SU-DHL-6 (cell line): Measurements from ENCODE around the gene GLI2.

Source experiments
- H2AFZ ChIP-seq: fragments of 200-600 bp; sonication (generic); 2 replicates; pipeline ENCODE4 v1.6.1; 2014; ENCODE audit warnings: low read depth, mild to moderate bottlenecking, moderate library complexity, mixed read lengths, antibody characterized with exemption, low read length; ENCODE audit not compliant: severe bottlenecking
- H3F3A ChIP-seq: fragments of 200-600 bp; shearing (Covaris generic); 2 replicates; pipeline ENCODE4 v1.6.0; 2016; ENCODE audit warnings: antibody characterized with exemption, mild to moderate bottlenecking; ENCODE audit not compliant: insufficient read depth
- H3K27ac ChIP-seq: fragments of 200-600 bp; sonication (generic); 2 replicates; pipeline ENCODE4 v1.5.1; 2016; ENCODE audit warnings: low read depth, mild to moderate bottlenecking, low read length, moderate library complexity, mixed read lengths
- H3K27me3 ChIP-seq: fragments of 200-600 bp; sonication (generic), shearing (Covaris generic); 2 replicates; pipeline ENCODE4 v1.6.0; 2014; ENCODE audit warnings: mild to moderate bottlenecking, low read length
- H3K36me3 ChIP-seq: fragments of 200-600 bp; sonication (generic); 2 replicates; pipeline ENCODE4 v1.6.1; 2014; ENCODE audit warnings: mild to moderate bottlenecking, low read length, mixed read lengths
- H3K4me2 ChIP-seq: fragments of 300-600, 200-600 bp; shearing (Covaris generic), sonication (generic); 2 replicates; pipeline ENCODE4 v1.6.0; 2014; ENCODE audit warnings: low read length, low read depth, mild to moderate bottlenecking; ENCODE audit not compliant: poor library complexity, severe bottlenecking
- H3K4me3 ChIP-seq: fragments of 200-600 bp; sonication (generic); 2 replicates; pipeline ENCODE4 v1.5.1; 2014; ENCODE audit warnings: antibody characterized with exemption, low read length, mild to moderate bottlenecking, mixed read lengths; ENCODE audit not compliant: insufficient read depth, poor library complexity, severe bottlenecking
- H3K79me2 ChIP-seq: fragments of 200-600 bp; sonication (generic); 2 replicates; pipeline ENCODE4 v1.6.1; 2014; ENCODE audit warnings: mild to moderate bottlenecking, low read length, moderate library complexity; ENCODE audit not compliant: insufficient read depth
- H3K9ac ChIP-seq: fragments of 200-600 bp; sonication (generic); 2 replicates; pipeline ENCODE4 v1.7.0; 2014; ENCODE audit warnings: mild to moderate bottlenecking, low read length
- H3K9me2 ChIP-seq: fragments of 200-600 bp; sonication (generic); replicated peaks from 2 replicates; pipeline ENCODE4 v1.6.1; 2014; ENCODE audit warnings: low read length; ENCODE audit not compliant: insufficient read depth
- H3K9me3 ChIP-seq: fragments of 200-600 bp; sonication (generic); 2 replicates; pipeline ENCODE4 v1.6.1; 2014; ENCODE audit warnings: low read length, mixed read lengths; ENCODE audit not compliant: insufficient read depth
- H4K20me1 ChIP-seq: fragments of 200-600 bp; sonication (generic); 2 replicates; pipeline ENCODE4 v1.6.1; 2014; ENCODE audit warnings: low read depth, mild to moderate bottlenecking, antibody characterized with exemption, low read length, moderate library complexity, mixed read lengths
- CTCF ChIP-seq: fragments of 200-600 bp; sonication (generic); IDR thresholded peaks from one replicate; pipeline ENCODE4 v1.5.1; 2017; ENCODE audit warnings: antibody characterized with exemption, mild to moderate bottlenecking, low read length, moderate library complexity; ENCODE audit not compliant: insufficient read depth, poor library complexity, severe bottlenecking
- EZH2phosphoT487 ChIP-seq: fragments of 200-600 bp; sonication (generic), shearing (Covaris generic); conservative IDR thresholded peaks from 2 replicates; pipeline ENCODE4 v1.6.1; 2018; ENCODE audit warnings: mild to moderate bottlenecking, antibody characterized with exemption, low read length, moderate library complexity, mixed read lengths

The GLI2 gene

GRCh38 chr2:120690521-120690920, 45.1 kb upstream of the GLI2 start:
- H3K27me3 ChIP-seq = no peaks in the 10 kb centered on the region

GRCh38 chr2:120691410-120691809, 44.3 kb upstream of the GLI2 start:
- H3K9me3 ChIP-seq = no peaks in the 10 kb centered on the region
- H2AFZ ChIP-seq = no peak overlapping the region
- H3K36me3 ChIP-seq = no peaks in the 10 kb centered on the region
- no peaks in the 10 kb centered on the region for H3K9me2 ChIP-seq
- no peak overlapping the region for H3K4me3 ChIP-seq
- TF ChIP-seq EZH2phosphoT487 (no peak), CTCF (no peak)
- no peaks in the 10 kb centered on the region for H3K27me3 ChIP-seq
- no peaks in the 10 kb centered on the region for H3F3A ChIP-seq
- H3K9ac ChIP-seq = no peak overlapping the region
- H3K79me2 ChIP-seq = no peaks in the 10 kb centered on the region
- H3K27ac ChIP-seq = no peak overlapping the region
- H3K4me2 ChIP-seq = no peak overlapping the region
- no peaks in the 10 kb centered on the region for H4K20me1 ChIP-seq

More at GRCh38 chr2:120690521-120690920, 45.1 kb upstream of the GLI2 start:
- Histone ChIP-seq H3K9me3 (no peaks in the 10 kb centered on the region), H4K20me1 (no peaks in the 10 kb centered on the region), H3K4me2 (no peak overlapping the region), H3K4me3 (no peak overlapping the region), H3K9me2 (no peaks in the 10 kb centered on the region), H3K79me2 (no peaks in the 10 kb centered on the region), H3K27ac (no peak overlapping the region), H3K36me3 (no peaks in the 10 kb centered on the region), H3F3A (no peaks in the 10 kb centered on the region), H3K9ac (no peak overlapping the region), H2AFZ (no peak overlapping the region)
- no peak for TF ChIP-seq CTCF
- TF ChIP-seq EZH2phosphoT487 = no peak

- Histone ChIP-seq H3K9me3 (no peaks in the 10 kb centered on the region), H3K4me2 (no peak overlapping the region), H3F3A (no peaks in the 10 kb centered on the region), H3K4me3 (no peak overlapping the region), H3K9ac (no peak overlapping the region), H3K36me3 (no peaks in the 10 kb centered on the region), H3K9me2 (no peaks in the 10 kb centered on the region), H2AFZ (no peak overlapping the region), H3K27me3 (no peaks in the 10 kb centered on the region), H3K27ac (no peak overlapping the region), H4K20me1 (no peaks in the 10 kb centered on the region), H3K79me2 (no peaks in the 10 kb centered on the region)
- TF ChIP-seq CTCF = no peak
- TF ChIP-seq EZH2phosphoT487 = no peak
Observed at GRCh38 chr2:120692691-120693090, 43.0 kb upstream of the GLI2 start.
